Upper lobe of left lung (tissue), 6 donors: ENCODE results near the gene UGDH. TPM values are rescaled to one million over a fixed set of nuclear protein-coding genes. Genes with fewer than 3 reads are reported as not detected.

ENCODE experiments used
- ATAC-seq, 2 donors: fragments of 200-7000 bp; cut with Tn5 transposase; one replicate each; pipeline ENCODE4 v1.9.1; 2022; ENCODE audit warnings: mild to moderate bottlenecking in 2 of 2, moderate library complexity in 2 of 2; ENCODE audit not compliant: low FRiP score in 2 of 2
- DNase-seq, 2 donors: peaks; one replicate each; pipeline ENCODE4 v3.0.0-alpha.2; 2019 to 2020
- H3K27ac ChIP-seq, 4 donors: fragments of 200-600 bp; sonication (generic); one replicate each; pipeline ENCODE4 v1.5.1; 2016 to 2019
- H3K27me3 ChIP-seq, 4 donors: fragments of 200-600 bp; sonication (generic); one replicate each; pipeline ENCODE4 v1.5.1; 2017 to 2019
- H3K36me3 ChIP-seq, 4 donors: fragments of 200-600 bp; sonication (generic); one replicate each; pipeline ENCODE4 v1.5.1; 2016 to 2019
- H3K4me1 ChIP-seq, 4 donors: fragments of 200-600 bp; sonication (generic); one replicate each; pipeline ENCODE4 v1.5.1; 2018 to 2019
- H3K4me3 ChIP-seq, 4 donors: fragments of 200-600 bp; sonication (generic); one replicate each; pipeline ENCODE4 v1.5.1; 2017 to 2019; ENCODE audit warnings: mild to moderate bottlenecking in 2 of 4, moderate library complexity in 1 of 4
- H3K9me3 ChIP-seq, 4 donors: fragments of 200-600 bp; sonication (generic); one replicate each; pipeline ENCODE4 v1.5.1; 2018 to 2019
- EP300 ChIP-seq, 4 donors: sonication (generic); formaldehyde crosslinking; IDR thresholded peaks; one replicate each; pipeline ENCODE4 v1.5.1; 2017; ENCODE audit warnings: antibody characterized with exemption in 4 of 4, control low read depth in 2 of 4
- POLR2A ChIP-seq, 4 donors: fragments of 450-650 bp; IDR thresholded peaks; one replicate each; pipeline ENCODE4 v1.5.1; 2016 to 2017; ENCODE audit warnings: antibody characterized with exemption in 4 of 4, mild to moderate bottlenecking in 2 of 4
- POLR2AphosphoS5 ChIP-seq, 2 donors: sonication (generic); formaldehyde crosslinking; IDR thresholded peaks; one replicate each; pipeline ENCODE4 v1.5.1; 2017; ENCODE audit warnings: antibody characterized with exemption in 2 of 2
- WGBS, 2 donors: methylation state at CpG; one replicate each; pipeline ENCODE4 v1.1.5; 2017 to 2018; 5-methylcytosine and 5-hydroxymethylcytosine counted together
- total RNA-seq, 6 donors: library from RNA; depleted of rRNA in 4 of 6; stranded (reverse); fragments of >200 nt in 4 of 6; gene quantifications; one replicate each; pipeline versions ENCODE4 v1.1.0 to v1.2.1, GENCODE V29; 2016 to 2021
- TF ChIP-seq, protein P1 (sequence below), 6 experiments: fragments of 450-650 bp in 4 of 6; fragments of 200-600 bp in 2 of 6; sonication (generic) in 2 of 6; IDR thresholded peaks; one replicate each; pipeline ENCODE4 v1.5.1; 2016 to 2019; ENCODE audit warnings: antibody characterized with exemption in 6 of 6
- donor health status: DM: no; HTN: no; CAD: no; lungs with moderate emphysema.
- donor health status: DM: no; HTN: yes; CAD: no; lungs with severe emphysema.

Gene UGDH
- total RNA-seq, 6 donors from 2014 or later = 30.9 to 115 (median 56.9) TPM

DNA sequence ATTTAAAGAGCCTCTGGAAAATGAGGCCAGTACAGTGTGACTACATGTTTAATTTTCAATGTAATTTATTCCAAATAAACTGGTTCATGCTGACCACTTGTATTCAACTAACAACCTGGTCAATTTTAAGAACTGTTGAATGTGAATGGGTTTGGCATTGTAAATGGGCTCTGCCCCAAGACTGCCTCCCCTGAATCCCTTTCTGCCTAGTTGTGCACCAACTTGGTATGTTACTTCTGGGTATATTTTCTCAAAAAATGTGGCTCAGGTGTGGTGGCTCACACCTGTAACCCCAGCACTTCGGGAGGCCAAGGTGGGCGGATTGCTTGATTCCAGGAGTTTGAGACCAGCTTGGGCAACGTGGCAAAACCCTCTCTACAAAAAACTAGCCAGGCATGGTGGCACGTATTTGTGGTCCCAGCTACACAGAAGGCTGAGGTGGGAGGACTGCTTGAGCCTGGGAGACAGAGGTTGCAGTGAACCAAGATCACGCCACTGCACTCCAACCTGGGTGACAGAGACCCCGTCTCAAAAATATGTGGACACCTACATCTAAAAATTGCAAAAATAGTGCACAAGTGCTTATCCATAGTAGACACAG is 75.7 kb downstream of the UGDH start:
- Histone ChIP-seq H3K4me3 (no peak overlapping the region), H3K27ac (no peak overlapping the region), H3K4me1 (peaks cover 16 to 27% (median 20%) of the 10 kb centered on the region in 4 donors), H3K9me3 (no peaks in the 10 kb centered on the region), H3K27me3 (no peaks in the 10 kb centered on the region), H3K36me3 (peaks cover 38 to 70% (median 50%) of the 10 kb centered on the region in 4 donors)
- TF ChIP-seq POLR2AphosphoS5 (IDR thresholded peaks at IDR 0.05) = no peak
- peak in 1 of 4 donors; percentile 7 for TF ChIP-seq POLR2A (IDR thresholded peaks at IDR 0.05)
- ATAC-seq (no peak), DNase-seq (no peak)
- 87 to 90% methylated on average over 6 of the region's 6 CpGs for WGBS, 2 donors

DNA sequence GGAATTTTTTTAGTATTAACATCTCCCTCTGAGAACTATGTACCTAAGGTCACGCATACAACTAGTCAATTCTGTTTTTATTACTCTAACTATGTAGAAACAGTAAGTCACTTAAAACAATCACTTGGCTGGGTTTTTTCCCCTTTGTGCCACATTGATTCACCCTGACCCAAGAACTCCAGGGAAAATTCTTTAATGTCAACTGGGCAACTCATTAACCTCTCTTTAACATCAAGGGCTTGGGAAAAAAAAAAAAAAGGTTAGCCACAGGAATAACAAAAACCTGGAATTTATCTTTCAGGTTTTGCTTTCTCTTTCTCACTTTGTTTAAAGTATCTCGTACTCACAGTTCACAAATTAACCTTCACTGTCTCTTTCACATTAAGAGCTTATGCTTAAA is 76.6 kb downstream of the UGDH start:
- H3K4me3 ChIP-seq = no peak overlapping the region
- no peaks in the 10 kb centered on the region for H3K9me3 ChIP-seq
- no peaks in the 10 kb centered on the region for H3K27me3 ChIP-seq
- peaks cover 32 to 61% (median 41%) of the 10 kb centered on the region in 4 donors for H3K36me3 ChIP-seq
- H3K4me1 ChIP-seq = peaks cover 9 to 19% (median 15%) of the 10 kb centered on the region in 4 donors
- 58 to 71% methylated on average over 2 of the region's 2 CpGs for WGBS, 2 donors
- no peak overlapping the region for H3K27ac ChIP-seq
- DNase-seq = no peak
- TF ChIP-seq POLR2AphosphoS5 (IDR thresholded peaks at IDR 0.05) (no peak), EP300 (IDR thresholded peaks at IDR 0.05) (no peak), POLR2A (IDR thresholded peaks at IDR 0.05) (no peak)
- TF ChIP-seq, protein P1, sequence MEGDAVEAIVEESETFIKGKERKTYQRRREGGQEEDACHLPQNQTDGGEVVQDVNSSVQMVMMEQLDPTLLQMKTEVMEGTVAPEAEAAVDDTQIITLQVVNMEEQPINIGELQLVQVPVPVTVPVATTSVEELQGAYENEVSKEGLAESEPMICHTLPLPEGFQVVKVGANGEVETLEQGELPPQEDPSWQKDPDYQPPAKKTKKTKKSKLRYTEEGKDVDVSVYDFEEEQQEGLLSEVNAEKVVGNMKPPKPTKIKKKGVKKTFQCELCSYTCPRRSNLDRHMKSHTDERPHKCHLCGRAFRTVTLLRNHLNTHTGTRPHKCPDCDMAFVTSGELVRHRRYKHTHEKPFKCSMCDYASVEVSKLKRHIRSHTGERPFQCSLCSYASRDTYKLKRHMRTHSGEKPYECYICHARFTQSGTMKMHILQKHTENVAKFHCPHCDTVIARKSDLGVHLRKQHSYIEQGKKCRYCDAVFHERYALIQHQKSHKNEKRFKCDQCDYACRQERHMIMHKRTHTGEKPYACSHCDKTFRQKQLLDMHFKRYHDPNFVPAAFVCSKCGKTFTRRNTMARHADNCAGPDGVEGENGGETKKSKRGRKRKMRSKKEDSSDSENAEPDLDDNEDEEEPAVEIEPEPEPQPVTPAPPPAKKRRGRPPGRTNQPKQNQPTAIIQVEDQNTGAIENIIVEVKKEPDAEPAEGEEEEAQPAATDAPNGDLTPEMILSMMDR (IDR thresholded peaks at IDR 0.05) = no peak
- ATAC-seq = no peak

Other genes with a start within 250 kb of the UGDH start
- gene RFC1, start 161.1 kb downstream of the UGDH start, total RNA-seq = 100 to 1,000 TPM in 1 of 6 donors, 10 to 100 TPM in 5; 33.0 to 127 (median 44.4) TPM
- gene KLB, start 120.5 kb downstream of the UGDH start, total RNA-seq = 1 to 10 TPM in 3 of 6 donors, under 1 TPM in 3; 0.20 to 9.0 (median 0.84) TPM
- 1,000 to 10,000 TPM in 4 of 6 donors, 100 to 1,000 TPM in 2; 743 to 2,200 (median 1,155) TPM for gene RPL9, start 68.5 kb downstream of the UGDH start, total RNA-seq
- gene LIAS, start 68.4 kb downstream of the UGDH start, total RNA-seq = 10 to 100 TPM in 3 of 6 donors, 1 to 10 TPM in 3; 4.9 to 23.0 (median 10.8) TPM
- 10 to 100 TPM; 24.1 to 80.5 (median 40.4) TPM for gene SMIM14, start 111.4 kb upstream of the UGDH start, total RNA-seq
- 10 to 100 TPM; 22.3 to 57.4 (median 34.4) TPM for gene UBE2K, start 170.7 kb upstream of the UGDH start, total RNA-seq